CD14-positive monocyte (primary cell): ENCODE measurements around the gene KIF21B. TPM values are rescaled to one million over a fixed set of nuclear protein-coding genes. Genes with fewer than 3 reads are reported as not detected.

ENCODE experiments used
- DNase-seq, 3 donors: peaks; one replicate each; pipeline ENCODE4 v3.0.0-alpha.2; 2011 to 2022
- H2AFZ ChIP-seq: 2 replicates; pipeline ENCODE4 v1.6.0; 2012; ENCODE audit warnings: mild to moderate bottlenecking, low read depth, low read length, inconsistent platforms; ENCODE audit not compliant: insufficient read depth, poor library complexity, severe bottlenecking
- H3K27ac ChIP-seq, 2 donors: 1 replicate in 1 of 2; 2 replicates in 1 of 2; pipeline ENCODE4 v1.5.1; 2012 to 2013; ENCODE audit warnings: low read length in 2 of 2, control low read depth in 1 of 2, inconsistent platforms in 1 of 2, low read depth in 1 of 2, mild to moderate bottlenecking in 1 of 2
- H3K27me3 ChIP-seq, 2 donors: one replicate each; pipeline versions ENCODE4 v1.6.0 to v1.6.1; 2011 to 2013; ENCODE audit warnings: low read length in 2 of 2; ENCODE audit not compliant: control insufficient read depth in 2 of 2, insufficient read depth in 2 of 2
- H3K36me3 ChIP-seq, 2 donors: replicated peaks in 1 of 2; 1 replicate in 1 of 2; 2 replicates in 1 of 2; pipeline versions ENCODE4 v1.5.1 to v1.6.1; 2012 to 2013; ENCODE audit warnings: low read length in 2 of 2, control low read depth in 1 of 2, inconsistent platforms in 1 of 2, mild to moderate bottlenecking in 1 of 2; ENCODE audit not compliant: insufficient read depth in 2 of 2, control insufficient read depth in 1 of 2
- H3K4me1 ChIP-seq, 2 donors: 1 replicate in 1 of 2; 2 replicates in 1 of 2; pipeline versions ENCODE4 v1.5.1 to v1.6.1; 2012 to 2013; ENCODE audit warnings: low read length in 2 of 2, control low read depth in 1 of 2, inconsistent platforms in 1 of 2, mild to moderate bottlenecking in 1 of 2, moderate library complexity in 1 of 2; ENCODE audit not compliant: insufficient read depth in 2 of 2, control insufficient read depth in 1 of 2
- H3K4me2 ChIP-seq: replicated peaks from 2 replicates; pipeline ENCODE3; 2012; ENCODE audit warnings: low read length, moderate library complexity, mild to moderate bottlenecking; ENCODE audit not compliant: poor library complexity, severe bottlenecking; ENCODE audit errors: extremely low read depth
- H3K4me3 ChIP-seq, 3 experiments: fragments of 200-600 bp in 1 of 3; sonication (generic) in 1 of 3; replicated peaks in 1 of 3; 1 replicate in 2 of 3; 2 replicates in 1 of 3; pipeline ENCODE4 v1.5.1; 2011 to 2013; ENCODE audit warnings: low read length in 3 of 3, mild to moderate bottlenecking in 3 of 3, control low read depth in 2 of 3, low read depth in 2 of 3, inconsistent platforms in 1 of 3, moderate library complexity in 1 of 3
- H3K79me2 ChIP-seq: 2 replicates; pipeline ENCODE4 v1.6.0; 2012; ENCODE audit warnings: mild to moderate bottlenecking, control low read depth, inconsistent platforms, low read length, moderate library complexity; ENCODE audit not compliant: insufficient read depth
- H3K9ac ChIP-seq: 2 replicates; pipeline ENCODE4 v1.6.0; 2017; ENCODE audit warnings: low read length, mild to moderate bottlenecking; ENCODE audit not compliant: insufficient read depth, poor library complexity, severe bottlenecking
- H3K9me3 ChIP-seq, 2 donors: replicated peaks in 1 of 2; 1 replicate in 1 of 2; 2 replicates in 1 of 2; pipeline versions ENCODE4 v1.5.1 to v1.6.1; 2012 to 2013; ENCODE audit warnings: low read length in 2 of 2, control low read depth in 1 of 2; ENCODE audit not compliant: control insufficient read depth in 1 of 2, insufficient read depth in 1 of 2
- H4K20me1 ChIP-seq: 2 replicates; pipeline ENCODE4 v1.6.0; 2012; ENCODE audit warnings: mild to moderate bottlenecking, low read length, control low read depth, moderate library complexity; ENCODE audit not compliant: insufficient read depth
- H3K27ac Mint-ChIP-seq, 7 donors: one replicate each; pipeline ENCODE4 v1.8.0; 2020; ENCODE audit warnings: mild to moderate bottlenecking in 7 of 7, mixed read lengths in 7 of 7, moderate library complexity in 6 of 7, inconsistent platforms in 2 of 7
- H3K27me3 Mint-ChIP-seq, 3 donors: one replicate each; pipeline ENCODE4 v1.8.0; 2021 to 2022; ENCODE audit warnings: low read depth in 3 of 3, mild to moderate bottlenecking in 3 of 3, mixed read lengths in 3 of 3, moderate library complexity in 3 of 3, inconsistent platforms in 1 of 3
- H3K36me3 Mint-ChIP-seq, 2 donors: one replicate each; pipeline ENCODE4 v1.8.0; 2020; ENCODE audit warnings: mixed read lengths in 2 of 2, inconsistent platforms in 1 of 2, mild to moderate bottlenecking in 1 of 2
- H3K4me1 Mint-ChIP-seq: one replicate; pipeline ENCODE4 v1.8.0; 2020; ENCODE audit warnings: mild to moderate bottlenecking, mixed read lengths
- H3K4me3 Mint-ChIP-seq, 2 donors: one replicate each; pipeline ENCODE4 v1.8.0; 2020; ENCODE audit warnings: mild to moderate bottlenecking in 2 of 2, mixed read lengths in 2 of 2, moderate library complexity in 1 of 2
- H3K9me3 Mint-ChIP-seq, 7 donors: one replicate each; pipeline ENCODE4 v1.8.0; 2020 to 2022; ENCODE audit warnings: mixed read lengths in 7 of 7, mild to moderate bottlenecking in 6 of 7, moderate library complexity in 6 of 7, inconsistent platforms in 2 of 7
- WGBS: methylation state at CpG from one replicate; pipeline ENCODE4 v1.1.5; 2013; ENCODE audit warnings: missing lambda C conversion rate; ENCODE audit not compliant: insufficient coverage; 5-methylcytosine and 5-hydroxymethylcytosine counted together
- intact Hi-C, 2 donors: fragments of 100-400 bp; cut with micrococcal nuclease; formaldehyde crosslinking; loops; one replicate each; pipeline versions ENCODE4 v1.15.0 to v1.15.1; 2023
- polyA plus RNA-seq, 3 donors: library from polyadenylated mRNA; depleted of rRNA in 1 of 3; unstranded in 2 of 3; stranded (reverse) in 1 of 3; fragments of 300-500 nt in 2 of 3; fragments of >200 nt in 1 of 3; fragmentation: Illumina TruSeq in 2 of 3; gene quantifications; 1 replicate in 2 of 3; 2 replicates in 1 of 3; pipeline ENCODE4 v1.2.3, GENCODE V29; 2012 to 2021
- TF ChIP-seq, protein P1 (sequence below): fragments of 200-600 bp; IDR thresholded peaks from one replicate; pipeline ENCODE4 v1.8.0; 2022; ENCODE audit warnings: antibody characterized with exemption, mild to moderate bottlenecking

The KIF21B gene
- polyA plus RNA-seq, 3 donors = 0.18 to 9.8 (median 0.30) TPM

DNA sequence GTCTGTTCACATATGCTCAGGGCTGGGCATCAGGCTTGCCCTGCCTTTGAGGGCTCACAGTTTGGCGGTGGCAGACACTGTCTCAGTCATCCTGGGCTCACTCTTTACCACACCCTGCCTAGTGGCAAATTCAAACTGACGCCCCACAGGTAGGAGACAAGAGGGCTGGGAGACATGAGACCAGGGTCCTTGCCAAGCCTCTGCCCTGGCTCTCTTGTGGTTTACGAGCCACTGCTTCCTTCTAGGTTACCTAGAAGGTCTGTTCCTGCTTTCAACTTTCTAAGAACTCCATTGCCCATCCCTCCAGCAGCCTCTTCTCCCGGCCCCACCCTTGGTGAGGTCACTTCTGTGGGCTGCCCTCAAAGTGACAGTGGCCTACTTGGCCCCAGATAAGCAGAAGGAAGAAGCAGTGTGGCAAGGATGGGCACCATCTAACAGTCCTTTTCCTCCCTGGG is 10.5 kb downstream of the KIF21B start:
- Histone ChIP-seq H3K79me2 (peaks cover 74% of the 10 kb centered on the region), H3K9me3 (no peaks in the 10 kb centered on the region), H3K36me3 (peaks cover 3 to 26% of the 10 kb centered on the region in 2 donors), H3K4me2 (peak overlapping the region; percentile 34), H3K9ac (no peak overlapping the region), H2AFZ (no peak overlapping the region), H3K27ac (no peak overlapping the region), H3K27me3 (no peaks in the 10 kb centered on the region), H4K20me1 (peaks cover 100% of the 10 kb centered on the region), H3K4me3 (no peak overlapping the region), H3K4me1 (peaks cover 59% of the 10 kb centered on the region in 2 donors)
- Mint-ChIP-seq H3K27ac (peak overlapping the region; percentile 10 to 65 (median 42)), H3K4me1 (peaks cover 64% of the 10 kb centered on the region), H3K9me3 (no peaks in the 10 kb centered on the region), H3K4me3 (peak overlapping the region in 1 of 2 donors; percentile 62), H3K36me3 (peaks cover 14 to 20% of the 10 kb centered on the region in 2 donors), H3K27me3 (peaks cover 1 to 13% (median 3%) of the 10 kb centered on the region in 3 donors)
- 11% methylated on average over 3 of the region's 4 CpGs for WGBS
- intact Hi-C loops = no loop called here
- DNase-seq = peak; percentile 73 to 80 (median 73)
- TF ChIP-seq, protein P1, sequence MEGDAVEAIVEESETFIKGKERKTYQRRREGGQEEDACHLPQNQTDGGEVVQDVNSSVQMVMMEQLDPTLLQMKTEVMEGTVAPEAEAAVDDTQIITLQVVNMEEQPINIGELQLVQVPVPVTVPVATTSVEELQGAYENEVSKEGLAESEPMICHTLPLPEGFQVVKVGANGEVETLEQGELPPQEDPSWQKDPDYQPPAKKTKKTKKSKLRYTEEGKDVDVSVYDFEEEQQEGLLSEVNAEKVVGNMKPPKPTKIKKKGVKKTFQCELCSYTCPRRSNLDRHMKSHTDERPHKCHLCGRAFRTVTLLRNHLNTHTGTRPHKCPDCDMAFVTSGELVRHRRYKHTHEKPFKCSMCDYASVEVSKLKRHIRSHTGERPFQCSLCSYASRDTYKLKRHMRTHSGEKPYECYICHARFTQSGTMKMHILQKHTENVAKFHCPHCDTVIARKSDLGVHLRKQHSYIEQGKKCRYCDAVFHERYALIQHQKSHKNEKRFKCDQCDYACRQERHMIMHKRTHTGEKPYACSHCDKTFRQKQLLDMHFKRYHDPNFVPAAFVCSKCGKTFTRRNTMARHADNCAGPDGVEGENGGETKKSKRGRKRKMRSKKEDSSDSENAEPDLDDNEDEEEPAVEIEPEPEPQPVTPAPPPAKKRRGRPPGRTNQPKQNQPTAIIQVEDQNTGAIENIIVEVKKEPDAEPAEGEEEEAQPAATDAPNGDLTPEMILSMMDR = no peak

DNA sequence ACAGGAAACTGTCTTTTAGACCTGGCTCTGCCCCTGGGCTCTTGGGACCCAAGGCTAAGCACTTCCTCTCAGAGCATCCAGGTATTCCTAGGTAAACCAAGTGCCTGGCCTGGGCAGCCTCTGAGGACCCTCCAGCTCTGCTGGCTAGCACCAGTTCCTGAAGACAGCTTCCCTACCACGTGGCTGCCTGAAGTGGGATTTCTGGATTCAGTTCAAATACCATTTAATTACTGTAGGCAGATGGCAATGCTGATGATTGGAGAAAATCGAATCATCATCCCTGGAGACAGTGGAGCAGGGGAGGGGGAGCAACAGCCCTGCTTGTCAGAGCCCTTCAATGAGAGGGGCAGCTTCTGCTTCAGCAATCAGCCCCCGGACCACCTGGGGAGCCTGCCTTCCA is 11.9 kb downstream of the KIF21B start:
- H3K27me3 ChIP-seq = no peaks in the 10 kb centered on the region
- no peak overlapping the region for H2AFZ ChIP-seq
- no peak overlapping the region for H3K27ac ChIP-seq
- no peak overlapping the region for H3K9ac ChIP-seq
- peaks cover 94% of the 10 kb centered on the region for H4K20me1 ChIP-seq
- peaks cover 65% of the 10 kb centered on the region for H3K79me2 ChIP-seq
- no peaks in the 10 kb centered on the region for H3K9me3 Mint-ChIP-seq
- H3K4me2 ChIP-seq = no peak overlapping the region
- peaks cover 3 to 29% of the 10 kb centered on the region in 2 donors for H3K36me3 ChIP-seq
- H3K4me1 ChIP-seq = peaks cover 44 to 45% of the 10 kb centered on the region in 2 donors
- H3K9me3 ChIP-seq = no peaks in the 10 kb centered on the region
- WGBS = 100% methylated on average over 2 of the region's 3 CpGs
- no peak for DNase-seq
- peak overlapping the region in 1 of 2 donors; percentile 30 for H3K4me3 Mint-ChIP-seq
- peaks cover 1 to 12% (median 3%) of the 10 kb centered on the region in 3 donors for H3K27me3 Mint-ChIP-seq
- peak overlapping the region in 2 of 7 donors; percentile 39 to 51 for H3K27ac Mint-ChIP-seq
- TF ChIP-seq, protein P1 = no peak
- intact Hi-C loops = no loop called here
- H3K36me3 Mint-ChIP-seq = peaks cover 14 to 20% of the 10 kb centered on the region in 2 donors
- no peak overlapping the region for H3K4me3 ChIP-seq
- peaks cover 50% of the 10 kb centered on the region for H3K4me1 Mint-ChIP-seq
